NT2/D1 (cell line): Measurements from ENCODE around the gene NRARP.
A peak's percentile ranks its signal among the peaks of the same experiment; 100 is the strongest.
"Not testable (repeated sequence)": the region's sequence is repeated elsewhere in the genome, so short reads cannot be mapped to it uniquely, and the experiment has no call there.

ENCODE experiments used
- DNase-seq: peaks from one replicate; pipeline ENCODE4 v3.0.0-alpha.2; 2011; ENCODE audit warnings: low read depth, low spot score
- H3K27me3 ChIP-seq: 2 replicates; pipeline ENCODE4 v1.6.0; 2011; ENCODE audit warnings: mild to moderate bottlenecking; ENCODE audit not compliant: insufficient read length, insufficient read depth
- H3K36me3 ChIP-seq: 2 replicates; pipeline ENCODE4 v1.6.1; 2011; ENCODE audit warnings: mild to moderate bottlenecking, low read length, mixed read lengths; ENCODE audit not compliant: insufficient read depth, insufficient read length
- H3K4me1 ChIP-seq: 2 replicates; pipeline ENCODE4 v1.5.1; 2011; ENCODE audit not compliant: insufficient read depth, insufficient read length
- H3K4me3 ChIP-seq: 2 replicates; pipeline ENCODE4 v1.5.1; 2011; ENCODE audit warnings: low read depth; ENCODE audit not compliant: insufficient read length
- H3K9ac ChIP-seq: 2 replicates; pipeline ENCODE4 v1.6.0; 2011; ENCODE audit warnings: low read depth; ENCODE audit not compliant: insufficient read length
- H3K9me3 ChIP-seq: 2 replicates; pipeline ENCODE4 v1.5.1; 2011; ENCODE audit warnings: mild to moderate bottlenecking, low read length; ENCODE audit not compliant: insufficient read depth
- SUZ12 ChIP-seq: IDR thresholded peaks from 2 replicates; pipeline ENCODE4 v1.6.1; 2011; ENCODE audit not compliant: insufficient read length, insufficient read depth; ENCODE audit errors: extremely low read depth
- YY1 ChIP-seq: IDR thresholded peaks from 2 replicates; pipeline ENCODE4 v1.6.1; 2011; ENCODE audit not compliant: insufficient read length, insufficient read depth
- ZNF274 ChIP-seq: IDR thresholded peaks from 2 replicates; pipeline ENCODE4 v1.6.1; 2011; ENCODE audit warnings: mild to moderate bottlenecking, low read depth, low read length

NRARP gene

GRCh38 chr9:137302118-137302448, at the start of gene NRARP:
Gene NRARP, minus strand, starts transcription at chr9:137302271. Its CDS starts 343 bp downstream, at chr9:137301928.
- Histone ChIP-seq H3K4me1 (peaks cover 54% of the 10 kb centered on the region), H3K9ac (peak within 1 kb of the TSS; percentile 99), H3K4me3 (peak within 1 kb of the TSS; percentile 98), H3K36me3 (peaks cover 7% of the 10 kb centered on the region), H3K9me3 (no peaks in the 10 kb centered on the region), H3K27me3 (peaks cover 20% of the 10 kb centered on the region)
- DNase-seq: no peak
- TF ChIP-seq YY1 (no peak), ZNF274 (no peak), SUZ12 (no peak)

- Histone ChIP-seq H3K9ac (no peak overlapping the region), H3K4me1 (no peaks in the 10 kb centered on the region), H3K9me3 (peaks cover 9% of the 10 kb centered on the region), H3K27me3 (no peaks in the 10 kb centered on the region), H3K36me3 (no peaks in the 10 kb centered on the region), H3K4me3 (no peak overlapping the region)
- no peak for TF ChIP-seq ZNF274
- TF ChIP-seq YY1: no peak
- no peak for TF ChIP-seq SUZ12
- no peak for DNase-seq
Observed at GRCh38 chr9:137350696-137351584, 48.9 kb upstream of the NRARP start.

- no peak overlapping the region for H3K9ac ChIP-seq
- no peaks in the 10 kb centered on the region for H3K27me3 ChIP-seq
- no peak overlapping the region for H3K4me3 ChIP-seq
- no peaks in the 10 kb centered on the region for H3K9me3 ChIP-seq
- no peaks in the 10 kb centered on the region for H3K4me1 ChIP-seq
- no peak for DNase-seq
- TF ChIP-seq YY1 (no peak), ZNF274 (no peak), SUZ12 (no peak)
- H3K36me3 ChIP-seq: no peaks in the 10 kb centered on the region
Observed at GRCh38 chr9:137349471-137350033, 47.5 kb upstream of the NRARP start.

- Histone ChIP-seq H3K9ac (no peak overlapping the region), H3K9me3 (no peaks in the 10 kb centered on the region), H3K4me3 (no peak overlapping the region), H3K27me3 (no peaks in the 10 kb centered on the region), H3K36me3 (no peaks in the 10 kb centered on the region), H3K4me1 (no peaks in the 10 kb centered on the region)
- no peak for DNase-seq
- TF ChIP-seq YY1 (no peak), ZNF274 (no peak), SUZ12 (no peak)
Observed at GRCh38 chr9:137348769-137349470, 46.8 kb upstream of the NRARP start.

- no peak overlapping the region for H3K9ac ChIP-seq
- no peak for DNase-seq
- H3K9me3 ChIP-seq: no peaks in the 10 kb centered on the region
- no peaks in the 10 kb centered on the region for H3K27me3 ChIP-seq
- H3K36me3 ChIP-seq: no peaks in the 10 kb centered on the region
- TF ChIP-seq SUZ12 (no peak), ZNF274 (no peak), YY1 (no peak)
- H3K4me3 ChIP-seq: no peak overlapping the region
- no peaks in the 10 kb centered on the region for H3K4me1 ChIP-seq
Observed at GRCh38 chr9:137347928-137348327, 45.9 kb upstream of the NRARP start.

GRCh38 chr9:137342482-137342881, 40.4 kb upstream of the NRARP start:
- Histone ChIP-seq H3K4me1 (peaks cover 2% of the 10 kb centered on the region), H3K4me3 (no peak overlapping the region), H3K9ac (no peak overlapping the region), H3K9me3 (no peaks in the 10 kb centered on the region; the same call in 1 of the 2 replicates), H3K36me3 (no peaks in the 10 kb centered on the region), H3K27me3 (no peaks in the 10 kb centered on the region)
- TF ChIP-seq YY1: no peak
- no peak for TF ChIP-seq SUZ12
- no peak for TF ChIP-seq ZNF274
- no peak for DNase-seq

GRCh38 chr9:137341227-137341626, 39.2 kb upstream of the NRARP start:
- TF ChIP-seq ZNF274 (no peak), YY1 (no peak), SUZ12 (no peak)
- Histone ChIP-seq H3K9me3 (peaks cover 6% of the 10 kb centered on the region), H3K36me3 (no peaks in the 10 kb centered on the region), H3K4me1 (peaks cover 2% of the 10 kb centered on the region), H3K4me3 (no peak overlapping the region), H3K27me3 (no peaks in the 10 kb centered on the region), H3K9ac (no peak overlapping the region)
- no peak for DNase-seq

GRCh38 chr9:137339908-137340462, 37.9 kb upstream of the NRARP start:
- not testable (repeated sequence) for H3K9me3 ChIP-seq, H3K4me1 ChIP-seq, H3K9ac ChIP-seq, H3K36me3 ChIP-seq, DNase-seq, H3K27me3 ChIP-seq, H3K4me3 ChIP-seq
